ENCODE data around the gene TP53BP1. TPM values are rescaled to one million over a fixed set of nuclear protein-coding genes. Genes with fewer than 3 reads are reported as not detected.
"Not testable (repeated sequence)": the region's sequence is repeated elsewhere in the genome, so short reads cannot be mapped to it uniquely, and the experiment has no call there.

The TP53BP1 gene
- total RNA-seq, 1 experiment from 2014 or later: 52.6 TPM

DNA sequence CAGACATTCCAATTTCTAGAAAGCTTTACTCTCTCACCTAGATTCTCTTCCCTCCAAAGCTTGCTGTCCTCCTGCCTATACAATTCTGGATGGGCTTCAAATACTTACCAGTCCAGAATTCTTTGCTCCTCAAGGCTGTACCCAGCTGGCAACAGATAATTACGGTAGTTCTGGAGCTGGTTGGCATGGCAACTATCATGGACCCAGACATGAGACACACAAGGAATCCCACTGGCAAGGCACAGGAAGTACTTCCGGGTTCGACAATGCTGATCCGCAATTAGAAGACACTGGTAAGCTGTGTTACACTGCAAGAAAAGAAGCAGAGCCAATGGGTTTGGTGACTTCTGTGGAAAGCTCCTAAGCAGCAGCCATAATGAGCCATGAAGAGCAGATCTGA, 84.2 kb downstream of the TP53BP1 start:
- Histone ChIP-seq H3K4me3 (no peak overlapping the region), H3K9me3 (no peaks in the 10 kb centered on the region), H3K36me3 (peaks cover 89% of the 10 kb centered on the region), H3K27me3 (no peaks in the 10 kb centered on the region)
- no peak for DNase-seq

DNA sequence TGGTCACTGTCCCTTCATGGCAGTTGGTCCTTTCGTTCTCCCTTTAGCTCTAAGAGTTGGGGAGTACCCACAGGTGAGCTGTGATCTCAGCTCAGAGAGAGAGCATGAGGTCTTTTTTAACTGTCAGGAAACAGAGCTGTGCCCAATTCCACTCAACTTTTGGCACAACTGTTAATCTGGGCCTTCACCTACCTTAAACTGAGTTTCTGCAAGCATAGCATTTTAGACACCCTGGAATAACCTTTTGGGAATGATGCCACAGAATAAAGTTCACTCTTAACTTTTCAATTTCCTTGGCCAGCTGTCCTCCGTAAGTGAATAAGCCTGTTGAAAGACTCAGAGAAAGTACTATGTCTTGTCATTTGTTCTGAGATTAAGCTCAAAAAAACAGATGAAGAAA, 86.1 kb downstream of the TP53BP1 start:
- peaks cover 91% of the 10 kb centered on the region for H3K36me3 ChIP-seq
- H3K27me3 ChIP-seq: no peaks in the 10 kb centered on the region
- no peaks in the 10 kb centered on the region for H3K9me3 ChIP-seq
- no peak for DNase-seq
- H3K4me3 ChIP-seq: no peak overlapping the region

DNA sequence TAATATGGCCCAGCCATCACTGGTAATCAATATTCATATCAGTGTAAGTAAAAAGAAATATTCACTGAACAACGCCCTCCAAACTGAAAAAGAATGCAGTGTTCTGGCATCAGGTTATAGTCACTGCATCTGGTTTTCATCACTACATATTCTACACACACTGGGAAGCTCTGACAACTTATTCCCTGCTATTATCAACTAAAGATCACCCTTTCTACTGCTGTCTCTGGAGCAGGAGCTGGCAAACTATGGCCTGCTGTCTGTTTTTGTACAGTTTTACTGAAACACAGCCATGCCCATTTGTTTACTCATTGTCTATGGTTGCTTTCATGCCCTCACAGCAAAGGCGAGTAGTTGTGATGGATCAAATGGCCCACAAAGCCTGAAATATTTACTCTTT, 86.8 kb downstream of the TP53BP1 start:
- Histone ChIP-seq H3K9me3 (no peaks in the 10 kb centered on the region), H3K36me3 (peaks cover 90% of the 10 kb centered on the region), H3K4me3 (no peak overlapping the region), H3K27me3 (no peaks in the 10 kb centered on the region)
- DNase-seq: no peak

DNA sequence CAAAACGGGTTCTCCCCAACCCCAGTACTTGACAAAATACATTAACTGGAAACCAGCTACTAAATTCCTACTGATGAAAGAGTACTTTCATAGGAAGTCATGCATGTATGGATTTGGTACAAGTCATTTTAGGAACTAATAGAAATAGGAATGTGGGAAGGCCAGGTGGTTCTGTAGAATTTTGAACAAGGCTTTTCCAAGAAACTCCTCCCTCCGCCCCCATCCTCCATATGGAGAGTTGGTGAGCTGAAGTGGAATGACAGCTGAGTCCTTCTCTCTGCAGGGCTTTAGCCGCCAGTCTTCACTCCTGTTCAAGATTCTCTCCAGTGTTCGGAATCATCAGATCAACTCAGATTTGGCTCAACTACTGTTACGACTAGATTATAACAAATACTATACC, 88.8 kb downstream of the TP53BP1 start:
- DNase-seq: no peak
- no peaks in the 10 kb centered on the region for H3K27me3 ChIP-seq
- H3K36me3 ChIP-seq: peaks cover 85% of the 10 kb centered on the region
- no peak overlapping the region for H3K4me3 ChIP-seq
- no peaks in the 10 kb centered on the region for H3K9me3 ChIP-seq

DNA sequence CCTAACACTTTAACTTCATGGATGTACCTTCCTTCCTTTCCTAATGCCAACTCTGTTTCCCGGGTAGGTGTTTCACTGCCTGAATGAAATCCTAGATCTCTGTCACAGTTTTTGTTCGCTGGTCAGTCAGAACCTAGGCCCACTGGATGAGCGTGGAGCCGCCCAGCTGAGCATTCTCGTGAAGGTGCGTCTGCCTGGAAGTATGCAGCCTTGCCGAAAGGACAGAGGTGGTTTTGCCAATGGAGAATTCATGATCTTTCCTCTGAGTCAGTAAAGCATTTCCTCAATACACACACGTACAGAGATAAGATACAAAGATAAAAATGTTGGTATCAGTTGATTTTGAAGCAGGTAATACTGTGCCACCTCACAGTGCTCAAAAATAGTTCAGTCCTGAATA, 89.3 kb downstream of the TP53BP1 start:
- Histone ChIP-seq H3K27me3 (no peaks in the 10 kb centered on the region), H3K36me3 (peaks cover 85% of the 10 kb centered on the region), H3K4me3 (no peak overlapping the region), H3K9me3 (no peaks in the 10 kb centered on the region)
- no peak for DNase-seq

DNA sequence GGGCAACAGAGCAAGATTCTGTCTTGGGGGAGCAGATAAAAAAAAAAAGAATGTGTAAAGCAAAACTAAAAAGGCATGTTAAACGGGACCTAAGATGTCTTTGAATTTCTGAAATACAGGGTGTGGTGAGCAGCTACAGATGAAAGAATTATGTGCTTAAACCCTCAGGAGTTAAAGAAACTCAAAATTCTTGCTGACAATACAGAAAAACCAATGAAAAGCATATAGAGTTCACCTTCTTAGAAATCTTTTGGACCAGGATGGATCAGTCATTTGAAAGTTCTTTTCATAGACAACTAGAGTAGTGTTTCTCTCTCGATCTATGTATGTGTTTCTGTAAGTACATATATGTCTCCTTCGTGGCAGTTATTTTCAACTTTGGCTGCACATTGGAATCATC, 90.7 kb downstream of the TP53BP1 start:
- no peak for DNase-seq
- H3K9me3 ChIP-seq: no peaks in the 10 kb centered on the region
- no peak overlapping the region for H3K4me3 ChIP-seq
- H3K27me3 ChIP-seq: no peaks in the 10 kb centered on the region
- peaks cover 78% of the 10 kb centered on the region for H3K36me3 ChIP-seq

DNA sequence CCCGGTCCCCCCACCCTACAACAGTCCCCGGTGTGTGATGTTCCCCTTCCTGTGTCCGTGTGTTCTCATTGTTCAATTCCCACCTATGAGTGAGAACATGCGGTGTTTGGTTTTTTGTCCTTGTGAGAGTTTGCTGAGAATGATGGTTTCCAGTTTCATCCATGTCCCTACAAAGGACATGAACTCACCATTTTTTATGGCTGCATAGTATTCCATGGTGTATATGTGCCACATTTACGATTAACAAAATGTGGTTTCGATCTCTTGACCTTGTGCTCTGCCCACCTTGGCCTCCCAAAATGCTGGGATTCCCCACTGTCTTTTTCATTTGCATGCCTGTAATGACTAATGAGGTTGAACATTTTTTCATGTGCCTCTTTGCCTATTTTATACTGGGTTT, 99.4 kb downstream of the TP53BP1 start:
- not testable (repeated sequence) for DNase-seq, H3K9me3 ChIP-seq
- H3K36me3 ChIP-seq: peaks cover 52% of the 10 kb centered on the region

DNA sequence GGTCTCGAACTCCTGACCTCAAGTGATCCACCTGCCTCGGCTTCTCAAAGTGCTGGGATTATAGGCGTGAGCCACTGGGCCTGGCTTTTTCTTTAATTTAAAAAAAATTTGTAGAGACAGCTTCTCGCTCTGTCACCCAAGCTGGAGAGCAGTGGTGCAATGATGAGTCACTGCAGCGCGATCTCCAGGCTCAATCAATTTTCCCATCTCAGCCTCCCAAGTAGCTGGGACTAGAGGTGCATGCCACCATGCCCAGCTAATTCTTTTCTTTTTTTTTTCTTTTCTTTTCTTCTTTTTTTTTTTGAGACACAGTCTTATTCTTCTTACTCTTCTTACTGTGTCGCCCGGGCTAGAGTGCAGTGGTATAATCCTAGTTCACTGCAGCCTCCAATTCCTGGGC, 102.2 kb downstream of the TP53BP1 start:
- DNase-seq: no peak

More for the DNA sequence above, 99.4 kb downstream of the TP53BP1 start:
- not testable (repeated sequence) for H3K4me3 ChIP-seq, H3K27me3 ChIP-seq

DNA sequence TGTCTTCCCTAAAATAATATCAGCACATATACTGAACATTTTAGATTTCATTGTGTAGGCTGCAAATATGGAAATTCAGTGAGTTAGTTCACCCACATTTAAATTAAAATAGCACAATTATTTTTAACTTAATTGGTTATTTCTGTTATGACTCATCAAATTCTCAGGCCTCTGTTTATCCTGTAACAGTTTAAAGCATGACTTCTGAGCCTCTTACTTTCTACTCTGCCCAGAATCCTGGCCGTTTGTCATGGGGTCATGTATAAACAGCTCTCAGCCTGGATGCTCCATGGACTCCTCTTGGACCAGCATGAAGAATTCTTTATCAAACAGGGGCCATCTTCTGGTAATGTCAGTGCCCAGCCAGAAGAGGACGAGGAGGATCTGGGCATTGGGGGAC, 109.9 kb downstream of the TP53BP1 start:
- peak; percentile 13 for DNase-seq
- peaks cover 85% of the 10 kb centered on the region for H3K36me3 ChIP-seq

More for the DNA sequence above, 102.2 kb downstream of the TP53BP1 start:
- no peaks in the 10 kb centered on the region for H3K9me3 ChIP-seq
- no peak overlapping the region for H3K4me3 ChIP-seq
- peaks cover 54% of the 10 kb centered on the region for H3K36me3 ChIP-seq
- no peaks in the 10 kb centered on the region for H3K27me3 ChIP-seq

DNA sequence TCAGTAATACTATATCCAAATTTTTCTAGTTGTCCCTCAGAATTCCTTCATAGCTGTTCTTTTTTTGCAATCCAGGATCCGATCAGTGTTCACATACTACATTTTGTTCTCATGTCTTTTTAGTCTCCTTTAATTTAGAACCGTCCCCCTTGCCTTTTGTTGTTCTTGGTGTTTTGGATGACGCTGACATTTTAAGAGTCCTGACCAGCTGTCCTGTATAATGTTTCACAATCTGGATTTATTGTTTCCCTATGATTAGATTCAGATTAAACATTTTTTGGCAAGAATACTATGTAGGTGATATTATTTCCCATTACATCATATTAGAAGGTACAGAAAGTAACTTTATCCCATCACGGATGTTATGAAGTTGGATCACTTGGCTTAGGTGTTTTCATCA, 110.6 kb downstream of the TP53BP1 start:
- no peak for DNase-seq
- no peak overlapping the region for H3K4me3 ChIP-seq
- H3K27me3 ChIP-seq: no peaks in the 10 kb centered on the region
- H3K9me3 ChIP-seq: no peaks in the 10 kb centered on the region
- H3K36me3 ChIP-seq: peaks cover 83% of the 10 kb centered on the region

More for the DNA sequence above, 109.9 kb downstream of the TP53BP1 start:
- no peaks in the 10 kb centered on the region for H3K27me3 ChIP-seq
- H3K9me3 ChIP-seq: no peaks in the 10 kb centered on the region
- no peak overlapping the region for H3K4me3 ChIP-seq

DNA sequence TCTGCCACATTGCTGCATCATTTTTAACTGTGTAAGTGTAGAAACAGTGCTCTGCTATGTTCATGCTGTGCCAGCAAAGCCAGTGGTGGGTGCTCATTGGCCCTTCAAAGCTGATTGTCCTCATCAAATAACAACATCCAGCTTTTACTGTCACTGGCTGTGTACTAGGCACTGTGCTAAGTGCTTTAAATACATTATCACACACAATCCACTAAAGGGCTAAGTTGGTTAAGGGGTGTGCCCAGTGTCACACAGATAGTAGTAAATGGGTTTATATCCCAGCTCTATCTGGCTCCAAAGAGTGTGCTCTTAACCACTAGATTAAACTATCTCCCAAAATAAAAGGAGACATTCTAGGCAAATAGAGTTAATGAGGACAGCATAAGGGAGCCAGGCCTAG, 114.4 kb downstream of the TP53BP1 start:
- H3K4me3 ChIP-seq: no peak overlapping the region
- no peak for DNase-seq

DNA sequence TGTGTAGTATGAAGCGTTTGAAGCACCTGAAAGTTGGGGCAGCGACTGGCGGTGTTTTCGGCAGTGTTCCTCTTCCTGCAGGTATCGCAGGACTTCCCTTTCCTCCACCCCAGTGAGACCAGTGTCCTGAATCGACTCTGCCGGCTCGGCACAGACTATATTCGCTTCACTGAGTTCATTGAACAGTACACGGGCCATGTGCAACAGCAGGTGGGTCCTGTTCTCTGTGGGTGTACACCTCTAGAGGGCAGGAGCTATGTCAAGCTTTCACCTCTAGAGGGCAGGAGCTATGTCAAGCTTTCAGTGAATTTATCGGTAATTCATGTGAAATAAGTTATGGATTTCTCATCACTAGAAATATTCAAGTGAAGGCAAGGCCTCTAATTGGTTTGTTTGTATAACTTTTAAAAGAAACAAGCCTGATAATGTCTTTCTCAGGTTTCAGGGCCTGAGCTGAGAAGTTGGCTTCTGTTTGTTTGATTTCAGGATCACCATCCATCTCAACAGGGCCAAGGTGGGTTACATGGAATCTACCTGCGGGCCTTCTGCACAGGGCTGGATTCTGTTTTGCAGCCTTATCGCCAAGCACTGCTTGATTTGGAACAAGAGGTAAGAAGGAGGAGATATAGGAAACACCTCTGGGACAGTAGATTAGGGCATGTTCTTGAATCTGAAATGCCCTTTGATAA, 116.8 kb downstream of the TP53BP1 start:
- no peak for DNase-seq
- Histone ChIP-seq H3K36me3 (peaks cover 53% of the 10 kb centered on the region), H3K9me3 (no peaks in the 10 kb centered on the region), H3K27me3 (no peaks in the 10 kb centered on the region), H3K4me3 (no peak overlapping the region)

More for the DNA sequence above, 114.4 kb downstream of the TP53BP1 start:
- Histone ChIP-seq H3K27me3 (no peaks in the 10 kb centered on the region), H3K36me3 (peaks cover 67% of the 10 kb centered on the region), H3K9me3 (no peaks in the 10 kb centered on the region)

DNA sequence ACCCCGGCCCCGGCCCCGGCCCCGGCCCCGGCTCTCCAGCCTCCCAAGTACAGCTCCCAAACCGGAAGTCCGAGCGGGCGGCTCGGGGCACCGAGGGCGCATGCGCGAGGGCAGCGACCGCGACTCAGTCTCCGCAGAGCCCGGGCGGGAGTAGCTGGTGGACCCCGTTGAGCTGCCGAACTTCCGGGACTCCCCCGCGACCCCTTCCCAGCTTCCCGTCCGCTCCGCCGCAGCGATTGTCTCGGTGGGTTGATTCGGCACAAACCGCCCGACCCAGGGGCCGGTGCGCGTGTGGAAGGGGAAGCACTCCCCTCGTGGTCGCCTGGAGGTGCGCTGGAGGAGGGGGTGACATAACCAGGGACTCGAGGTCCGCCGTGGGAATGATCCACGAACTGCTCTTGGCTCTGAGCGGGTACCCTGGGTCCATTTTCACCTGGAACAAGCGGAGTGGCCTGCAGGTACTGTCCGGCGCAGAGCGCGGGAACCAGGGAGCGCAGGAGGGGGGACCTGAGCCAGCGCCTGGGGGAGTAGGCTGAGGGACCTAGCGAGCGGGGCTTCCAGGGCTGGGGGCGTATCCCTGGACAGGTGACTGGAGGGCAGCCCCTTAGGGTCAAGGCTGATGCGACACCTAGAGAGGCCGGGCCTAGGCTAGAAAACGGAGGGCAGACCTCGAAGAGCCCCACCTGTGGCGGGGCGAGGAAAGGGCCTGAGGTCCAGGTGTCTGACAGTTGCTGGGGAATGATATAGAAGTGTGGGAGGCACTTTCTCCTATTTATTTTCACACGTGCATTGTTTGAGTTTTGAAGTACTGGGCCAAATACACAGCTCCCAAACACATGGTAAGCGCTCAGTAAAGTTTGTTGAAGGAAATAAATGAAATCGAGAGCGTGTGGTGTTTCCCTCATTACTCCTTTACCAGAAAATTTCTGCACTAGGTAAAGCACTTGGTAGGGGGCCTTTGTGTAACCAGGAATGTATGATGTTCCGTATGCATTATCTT, 121.7 kb downstream of the TP53BP1 start, which contains the start of the genes TUBGCP4 and ZSCAN29:
Gene TUBGCP4, plus strand, starts transcription at position 127 of the 1,000 bp plus-strand sequence. Its CDS starts 254 bp downstream, at position 381.
Gene ZSCAN29, minus strand, starts transcription at position 69 of the 1,000 bp plus-strand sequence. CDS start 1,130 bp downstream, outside the sequence.
- peaks cover 43% of the 10 kb centered on the region for H3K36me3 ChIP-seq

DNA sequence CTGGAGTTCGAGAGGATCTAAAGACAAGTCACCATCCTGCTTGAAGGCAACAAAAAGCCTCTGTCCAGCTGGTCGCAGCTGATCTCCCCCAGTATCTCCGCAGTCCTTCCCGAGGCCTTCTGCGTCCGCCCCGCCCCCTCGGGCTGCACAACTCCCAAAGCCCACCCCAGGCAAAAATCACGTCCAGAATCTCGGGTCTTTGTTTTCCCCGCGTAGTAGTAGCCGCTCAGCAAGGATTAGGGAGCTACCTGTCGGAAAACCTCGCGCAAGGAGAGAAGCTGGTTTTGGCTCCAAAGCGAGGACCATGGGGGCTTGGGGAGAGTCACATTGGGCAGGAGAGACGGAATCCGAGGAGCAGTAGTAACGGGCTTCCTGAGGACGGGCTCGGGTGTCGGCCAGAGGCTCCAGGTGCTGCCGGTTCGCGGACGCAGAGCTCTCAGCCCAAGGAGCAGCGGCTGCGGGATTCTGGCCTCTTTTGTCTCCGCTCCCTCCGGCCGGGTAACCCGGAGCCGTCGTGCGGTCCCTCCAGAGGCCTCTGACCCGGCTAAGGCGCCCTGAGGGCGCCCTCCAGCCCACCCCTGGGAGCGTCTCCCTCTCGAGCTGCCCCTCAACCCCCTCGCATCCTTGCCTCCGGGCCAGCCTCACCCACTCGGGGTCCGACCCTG, 122.5 kb downstream of the TP53BP1 start:
- Histone ChIP-seq H3K9me3 (peaks cover 5% of the 10 kb centered on the region), H3K4me3 (peak overlapping the region; percentile 90), H3K27me3 (no peaks in the 10 kb centered on the region), H3K36me3 (peaks cover 48% of the 10 kb centered on the region)
- DNase-seq: peak; percentile 18

More for the DNA sequence above, 121.7 kb downstream of the TP53BP1 start, which contains the start of the genes TUBGCP4 and ZSCAN29:
- no peaks in the 10 kb centered on the region for H3K27me3 ChIP-seq
- peak within 1 kb of the TSS; percentile 90 for H3K4me3 ChIP-seq
- H3K9me3 ChIP-seq: 0 out of 2 replicates have a peak, but pooled peaks cover 2% of the 10 kb centered on the region
- peak; percentile 87 for DNase-seq

DNA sequence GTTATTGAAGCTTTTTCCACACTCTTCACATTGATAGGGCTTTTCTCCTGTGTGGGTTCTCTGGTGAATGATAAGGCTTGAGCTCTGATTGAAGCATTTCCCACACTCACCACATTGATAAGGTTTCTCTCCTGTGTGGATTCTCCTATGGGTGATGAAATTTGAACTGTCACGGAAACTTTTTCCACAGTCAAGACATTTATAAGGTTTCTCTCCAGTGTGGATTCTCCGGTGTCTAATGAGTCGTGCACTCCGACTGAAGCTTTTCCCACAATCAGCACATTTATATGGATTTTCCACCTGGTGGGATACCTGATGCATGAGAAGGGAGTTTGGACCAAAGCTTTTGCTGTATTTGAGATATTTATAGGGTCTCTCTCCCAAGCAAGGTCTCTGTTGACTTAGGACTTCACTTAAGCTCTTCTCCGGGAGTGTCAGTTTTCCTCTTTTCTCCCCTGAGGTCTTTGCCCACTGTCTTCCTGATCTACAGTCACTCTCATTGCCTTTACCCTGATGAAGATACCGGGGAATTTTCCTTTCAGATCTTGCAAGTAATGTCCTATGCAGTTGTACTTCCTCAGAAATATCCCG, 131.5 kb downstream of the TP53BP1 start:
- Histone ChIP-seq H3K27me3 (no peaks in the 10 kb centered on the region), H3K4me3 (no peak overlapping the region), H3K36me3 (peaks cover 84% of the 10 kb centered on the region), H3K9me3 (peaks cover 55% of the 10 kb centered on the region)
- DNase-seq: no peak

DNA sequence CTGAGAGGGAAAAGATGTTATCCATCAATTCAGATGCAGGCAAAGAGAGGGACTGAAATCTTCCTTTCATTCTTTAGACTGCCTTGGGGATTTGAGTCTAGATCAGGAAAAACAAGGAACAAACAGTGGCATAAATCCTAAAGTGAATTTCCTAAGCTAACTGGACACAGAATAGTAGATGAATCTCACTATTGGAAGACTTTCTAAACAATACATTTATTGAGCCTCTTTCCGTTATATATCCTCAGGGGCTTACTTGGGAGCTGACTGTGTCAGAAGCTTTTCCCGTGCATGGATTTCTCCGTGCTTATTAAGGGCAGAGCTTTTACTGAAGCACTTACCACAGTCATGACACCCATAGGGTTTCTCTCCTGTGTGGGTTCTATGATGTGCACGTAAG, 132.1 kb downstream of the TP53BP1 start:
- no peak overlapping the region for H3K4me3 ChIP-seq
- peaks cover 78% of the 10 kb centered on the region for H3K36me3 ChIP-seq
- DNase-seq: no peak
- no peaks in the 10 kb centered on the region for H3K27me3 ChIP-seq
- H3K9me3 ChIP-seq: peaks cover 54% of the 10 kb centered on the region

All from MG63 (cell line).